Upper lobe of right lung (tissue), 1 donor: Measurements from ENCODE around the gene TTLL11. TPM values are rescaled to one million over a fixed set of nuclear protein-coding genes. Genes with fewer than 3 reads are reported as not detected.

Source experiments
- ATAC-seq: fragments of 200-7000 bp; cut with Tn5 transposase; one replicate; pipeline ENCODE4 v1.9.1; 2020; ENCODE audit warnings: mild to moderate bottlenecking, moderate library complexity
- DNase-seq: peaks from one replicate; pipeline ENCODE4 v3.0.0-alpha.2; 2020
- H3K27ac ChIP-seq: fragments of 200-600 bp; one replicate; pipeline ENCODE4 v1.8.0; 2022
- H3K27me3 ChIP-seq: fragments of 200-600 bp; one replicate; pipeline ENCODE4 v1.8.0; 2022; ENCODE audit warnings: mild to moderate bottlenecking
- H3K36me3 ChIP-seq: fragments of 200-600 bp; one replicate; pipeline ENCODE4 v1.8.0; 2022
- H3K4me1 ChIP-seq: fragments of 200-600 bp; one replicate; pipeline ENCODE4 v1.8.0; 2022
- H3K4me3 ChIP-seq: fragments of 200-600 bp; one replicate; pipeline ENCODE4 v1.8.0; 2022; ENCODE audit warnings: mild to moderate bottlenecking
- H3K9me3 ChIP-seq: fragments of 200-600 bp; one replicate; pipeline ENCODE4 v1.8.0; 2022
- CTCF ChIP-seq: fragments of 200-600 bp; IDR thresholded peaks from one replicate; pipeline ENCODE4 v1.8.0; 2022; ENCODE audit warnings: antibody characterized with exemption
- intact Hi-C: fragments of 100-400 bp; cut with DNase I; formaldehyde crosslinking; loops from one replicate; pipeline ENCODE4 v1.11.0; 2022
- total RNA-seq: library from RNA; stranded (reverse); fragmentation: NEBNext Ultra II Directional; extraction: Animal tissue kit (Norgen Biotek cat#: 25700); gene quantifications from one replicate; pipeline ENCODE4 v1.2.1, GENCODE V29; 2021
- donor health status: DM: no; HTN: yes; CAD: no; lungs with severe emphysema.

TTLL11 gene
- total RNA-seq, 1 donor from 2014 or later: 10.7 TPM

DNA sequence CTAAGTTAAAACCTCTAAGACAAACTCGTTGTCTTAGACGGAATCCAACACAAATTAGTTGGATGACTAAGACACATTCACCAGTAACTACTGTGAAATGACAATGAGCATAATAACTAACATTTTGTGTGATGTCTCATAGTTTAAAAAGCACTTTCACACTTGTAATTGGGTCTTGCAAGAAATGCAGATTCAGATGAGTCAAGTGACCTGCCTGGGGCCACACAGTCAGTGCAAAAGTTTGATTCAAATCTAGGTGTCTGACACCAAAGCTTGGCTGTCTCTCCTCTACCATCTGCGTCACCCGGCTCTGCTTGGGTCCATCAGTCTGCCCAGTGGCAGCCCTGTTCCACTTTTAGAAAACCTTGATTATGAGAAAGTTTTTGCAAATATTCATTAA is 143.7 kb downstream of the TTLL11 start:
- Histone ChIP-seq H3K27ac (no peak overlapping the region), H3K27me3 (no peaks in the 10 kb centered on the region), H3K4me3 (no peak overlapping the region), H3K36me3 (no peaks in the 10 kb centered on the region), H3K9me3 (no peaks in the 10 kb centered on the region), H3K4me1 (no peaks in the 10 kb centered on the region)
- intact Hi-C loops: no loop called here
- ATAC-seq (no peak), DNase-seq (no peak)
- no peak for TF ChIP-seq CTCF

- Histone ChIP-seq H3K4me1 (no peaks in the 10 kb centered on the region), H3K4me3 (no peak overlapping the region), H3K9me3 (no peaks in the 10 kb centered on the region), H3K36me3 (no peaks in the 10 kb centered on the region), H3K27ac (no peak overlapping the region), H3K27me3 (no peaks in the 10 kb centered on the region)
- ATAC-seq (peak; percentile 63), DNase-seq (no peak)
- TF ChIP-seq CTCF: no peak
- intact Hi-C loops: no loop called here
Observed at GRCh38 chr9:121947775-121948174, 145.3 kb downstream of the TTLL11 start.

- intact Hi-C loops: no loop called here
- no peak overlapping the region for H3K27ac ChIP-seq
- no peaks in the 10 kb centered on the region for H3K36me3 ChIP-seq
- ATAC-seq (no peak), DNase-seq (no peak)
- H3K9me3 ChIP-seq: no peaks in the 10 kb centered on the region
- no peak for TF ChIP-seq CTCF
- H3K27me3 ChIP-seq: no peaks in the 10 kb centered on the region
- H3K4me3 ChIP-seq: no peak overlapping the region
- H3K4me1 ChIP-seq: no peaks in the 10 kb centered on the region
Observed at GRCh38 chr9:121946465-121946864, 146.6 kb downstream of the TTLL11 start.

DNA sequence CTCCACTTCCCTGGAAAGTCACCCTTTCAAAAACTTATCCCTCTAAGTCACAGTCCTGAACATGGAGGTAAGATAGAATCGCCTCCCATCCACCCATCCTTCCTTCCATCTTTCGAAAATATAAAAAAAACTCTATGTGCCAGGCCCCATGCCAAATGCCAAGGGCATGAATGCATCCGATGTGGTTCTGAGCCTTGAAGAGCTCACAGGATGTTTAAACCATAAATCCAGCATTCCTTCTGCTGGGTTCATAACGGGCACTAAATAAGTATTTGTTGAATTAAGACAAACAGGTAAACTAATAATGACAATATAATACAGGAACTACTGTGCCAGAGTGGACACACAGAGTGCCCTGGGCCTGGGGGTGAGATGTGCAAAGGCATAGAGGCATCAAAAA is 147.3 kb downstream of the TTLL11 start:
- Histone ChIP-seq H3K27me3 (no peaks in the 10 kb centered on the region), H3K9me3 (no peaks in the 10 kb centered on the region), H3K36me3 (no peaks in the 10 kb centered on the region), H3K4me3 (no peak overlapping the region), H3K27ac (no peak overlapping the region), H3K4me1 (no peaks in the 10 kb centered on the region)
- DNase-seq (no peak), ATAC-seq (no peak)
- no peak for TF ChIP-seq CTCF
- intact Hi-C loops: no loop called here

GRCh38 chr9:121945281-121945680 is 147.8 kb downstream of the TTLL11 start:
- H3K9me3 ChIP-seq: no peaks in the 10 kb centered on the region
- H3K36me3 ChIP-seq: no peaks in the 10 kb centered on the region
- TF ChIP-seq CTCF: no peak
- H3K27ac ChIP-seq: no peak overlapping the region
- no peaks in the 10 kb centered on the region for H3K27me3 ChIP-seq
- no peaks in the 10 kb centered on the region for H3K4me1 ChIP-seq
- ATAC-seq: no peak
- intact Hi-C loops: no loop called here
- no peak overlapping the region for H3K4me3 ChIP-seq
- no peak for DNase-seq

GRCh38 chr9:121944711-121945191 is 148.4 kb downstream of the TTLL11 start:
- H3K9me3 ChIP-seq: no peaks in the 10 kb centered on the region
- no peak overlapping the region for H3K27ac ChIP-seq
- intact Hi-C loops: no loop called here
- H3K27me3 ChIP-seq: no peaks in the 10 kb centered on the region
- no peak overlapping the region for H3K4me3 ChIP-seq
- H3K4me1 ChIP-seq: no peaks in the 10 kb centered on the region
- H3K36me3 ChIP-seq: no peaks in the 10 kb centered on the region
- DNase-seq (no peak), ATAC-seq (no peak)
- no peak for TF ChIP-seq CTCF
